Measurements from ENCODE around the gene DCXR.

GRCh38 chr17:82003411-82004381 is 33.8 kb downstream of the DCXR start:
- TF ChIP-seq POLR2A (IDR thresholded peaks at IDR 0.05; ENCODE audit: low read length) (no peak), GATA1 (IDR thresholded peaks at IDR 0.05; ENCODE audit: low read depth, low read length) (no peak)
